Activated naive CD8-positive, alpha-beta T cell treated with anti-CD3 and anti-CD28 coated beads, Interleukin-2, amount 50 U/mL, for 16 hours (primary cell): ENCODE measurements around the gene TET1.
"Not testable (repeated sequence)": the region's sequence is repeated elsewhere in the genome, so short reads cannot be mapped to it uniquely, and the experiment has no call there.

Source experiments
- DNase-seq: peaks from one replicate; pipeline ENCODE4 v3.0.0-alpha.2; 2020; ENCODE audit warnings: low read depth, low spot score

Gene TET1

GRCh38 chr10:68560186-68560942 lies at the start of gene TET1:
Gene TET1, plus strand, starts transcription at chr10:68560337. Its CDS starts 12,002 bp downstream, at chr10:68572339.
- no peak for DNase-seq

- not testable (repeated sequence) for DNase-seq
These were observed 43.9 kb upstream of the TET1 start for GRCh38 chr10:68516216-68516615.

GRCh38 chr10:68516766-68517165 lies 43.4 kb upstream of the TET1 start:
- no peak for DNase-seq

GRCh38 chr10:68517188-68517587 lies 42.9 kb upstream of the TET1 start:
- DNase-seq: no peak

GRCh38 chr10:68518609-68519008 lies 41.5 kb upstream of the TET1 start:
- DNase-seq: not testable (repeated sequence)

- not testable (repeated sequence) for DNase-seq
These were observed 34.6 kb upstream of the TET1 start for GRCh38 chr10:68525490-68526038.

- no peak for DNase-seq
These were observed 33.4 kb upstream of the TET1 start for GRCh38 chr10:68526634-68527307.

- DNase-seq: no peak
These were observed 23.2 kb upstream of the TET1 start for GRCh38 chr10:68536973-68537372.

- DNase-seq: no peak
These were observed 22.3 kb upstream of the TET1 start for GRCh38 chr10:68537796-68538195.

- no peak for DNase-seq
These were observed 16.9 kb upstream of the TET1 start for GRCh38 chr10:68543004-68543918.

GRCh38 chr10:68550747-68551411 lies 9.3 kb upstream of the TET1 start:
- no peak for DNase-seq

- no peak for DNase-seq
These were observed 7.0 kb upstream of the TET1 start for GRCh38 chr10:68553138-68553537.

GRCh38 chr10:68553599-68553998 lies 6.5 kb upstream of the TET1 start:
- DNase-seq: no peak

- DNase-seq: no peak
These were observed 1.7 kb upstream of the TET1 start for GRCh38 chr10:68558478-68558877.

GRCh38 chr10:68559251-68559650 lies 886 bp upstream of the TET1 start:
- no peak for DNase-seq

GRCh38 chr10:68559841-68560185 lies 324 bp upstream of the TET1 start:
- no peak for DNase-seq

- no peak for DNase-seq
These were observed 1.1 kb downstream of the TET1 start for GRCh38 chr10:68560943-68561864.

- no peak for DNase-seq
These were observed 1.9 kb downstream of the TET1 start for GRCh38 chr10:68561865-68562649.
